Astrocyte (in vitro differentiated cells and primary cell): ENCODE measurements around the gene NECTIN1. TPM values are rescaled to one million over a fixed set of nuclear protein-coding genes. Genes with fewer than 3 reads are reported as not detected.

Source experiments
- DNase-seq: peaks from one replicate; pipeline ENCODE4 v3.0.0-alpha.2; 2010; ENCODE audit warnings: low read depth
- FAIRE-seq: peaks from 2 replicates; lab custom pipeline; 2011; peaks lifted over from hg19 to GRCh38; lab: Jason Lieb, UNC
- H2AFZ ChIP-seq: 2 replicates; pipeline ENCODE4 v1.6.0; 2012; ENCODE audit warnings: low read depth, low read length, inconsistent platforms
- H3K27ac ChIP-seq: 2 replicates; pipeline ENCODE4 v1.5.1; 2011; ENCODE audit warnings: low read depth, low read length, inconsistent platforms
- H3K27me3 ChIP-seq: 2 replicates; pipeline ENCODE4 v1.6.0; 2011; ENCODE audit warnings: low read length, inconsistent platforms; ENCODE audit not compliant: insufficient read depth
- H3K36me3 ChIP-seq: 2 replicates; pipeline ENCODE4 v1.5.1; 2011; ENCODE audit warnings: low read length, inconsistent platforms; ENCODE audit not compliant: insufficient read depth
- H3K4me1 ChIP-seq: 2 replicates; pipeline ENCODE4 v1.5.1; 2011; ENCODE audit warnings: low read length, inconsistent platforms; ENCODE audit not compliant: insufficient read depth
- H3K4me2 ChIP-seq: 2 replicates; pipeline ENCODE4 v1.6.0; 2012; ENCODE audit warnings: low read length, inconsistent platforms
- H3K4me3 ChIP-seq: 2 replicates; pipeline ENCODE4 v1.5.1; 2011; ENCODE audit warnings: low read depth, mild to moderate bottlenecking, low read length, inconsistent platforms; ENCODE audit not compliant: insufficient read depth
- H3K79me2 ChIP-seq: 2 replicates; pipeline ENCODE4 v1.6.0; 2012; ENCODE audit warnings: mild to moderate bottlenecking, low read length, inconsistent platforms; ENCODE audit not compliant: insufficient read depth
- H3K9ac ChIP-seq: 2 replicates; pipeline ENCODE4 v1.6.0; 2012; ENCODE audit warnings: mild to moderate bottlenecking, low read length, inconsistent platforms
- H3K9me3 ChIP-seq: 2 replicates; pipeline ENCODE4 v1.5.1; 2012; ENCODE audit warnings: low read depth, mild to moderate bottlenecking, low read length, inconsistent platforms; ENCODE audit not compliant: insufficient read depth
- H4K20me1 ChIP-seq: 2 replicates; pipeline ENCODE4 v1.6.0; 2012; ENCODE audit warnings: low read length, inconsistent platforms; ENCODE audit not compliant: insufficient read depth
- H3K27ac Mint-ChIP-seq: one replicate; pipeline ENCODE4 v1.8.0; 2021; ENCODE audit warnings: mild to moderate bottlenecking, mixed read lengths; ENCODE audit not compliant: unreplicated experiment
- H3K27me3 Mint-ChIP-seq: one replicate; pipeline ENCODE4 v1.8.0; 2021; ENCODE audit warnings: low read depth, mixed read lengths; ENCODE audit not compliant: unreplicated experiment
- H3K36me3 Mint-ChIP-seq: one replicate; pipeline ENCODE4 v1.8.0; 2021; ENCODE audit warnings: low read depth, mixed read lengths; ENCODE audit not compliant: unreplicated experiment
- H3K4me1 Mint-ChIP-seq: one replicate; pipeline ENCODE4 v1.8.0; 2021; ENCODE audit warnings: low read depth, mixed read lengths; ENCODE audit not compliant: unreplicated experiment
- H3K4me3 Mint-ChIP-seq: one replicate; pipeline ENCODE4 v1.8.0; 2021; ENCODE audit warnings: mild to moderate bottlenecking, moderate library complexity, mixed read lengths; ENCODE audit not compliant: unreplicated experiment
- H3K9me3 Mint-ChIP-seq: one replicate; pipeline ENCODE4 v1.8.0; 2021; ENCODE audit warnings: mild to moderate bottlenecking, mixed read lengths; ENCODE audit not compliant: unreplicated experiment
- EZH2 ChIP-seq: IDR thresholded peaks from 2 replicates; pipeline ENCODE4 v1.6.1; 2012; ENCODE audit warnings: mild to moderate bottlenecking, low read length, inconsistent platforms; ENCODE audit not compliant: insufficient read depth
- total RNA-seq: library from RNA; stranded (reverse); gene quantifications from 2 replicates; pipeline ENCODE4 v1.2.1, GENCODE V29; 2021
- TF ChIP-seq, protein P1 (sequence below): IDR thresholded peaks from 2 replicates; pipeline ENCODE4 v1.5.1; 2011; ENCODE audit warnings: low read depth, mild to moderate bottlenecking, inconsistent platforms, low read length, moderate library complexity; ENCODE audit not compliant: insufficient read depth

Gene NECTIN1
- total RNA-seq, 1 donor from 2014 or later, result 17.7 TPM

DNA sequence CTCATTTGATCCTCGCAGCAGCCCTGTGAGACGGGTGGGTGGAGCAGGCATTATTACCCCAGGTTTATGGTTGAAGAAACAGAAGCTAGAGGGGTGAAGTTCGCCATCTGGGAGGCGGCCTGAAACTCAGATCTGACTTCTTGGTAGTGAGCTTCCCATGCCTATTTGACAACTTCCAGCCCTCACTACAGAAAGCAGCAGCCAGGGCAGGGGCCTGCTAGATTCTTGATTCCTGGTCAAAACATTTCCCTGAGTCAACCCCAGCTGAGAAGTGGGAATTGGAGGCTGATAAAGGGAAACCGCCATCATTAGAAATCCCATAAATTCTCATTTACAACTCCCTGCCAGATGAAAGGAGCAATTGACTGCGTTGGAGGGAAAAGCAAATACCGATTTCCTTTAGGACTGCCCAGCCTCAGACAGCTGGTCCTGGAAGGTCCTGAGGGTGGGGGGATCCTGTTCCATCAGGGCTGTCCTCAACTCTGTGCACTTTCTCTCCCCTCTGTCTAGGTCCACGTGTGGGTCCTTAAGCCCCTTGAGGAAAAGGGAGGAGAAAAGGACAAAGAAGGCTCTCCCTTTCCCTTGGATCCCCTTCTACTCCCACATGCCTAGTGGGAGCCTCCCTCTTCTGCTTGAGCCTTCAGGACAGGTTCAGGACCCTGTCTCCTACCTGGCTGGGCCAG is 10.2 kb upstream of the NECTIN1 start:
- H3K9ac ChIP-seq, result no peak overlapping the region
- no peaks in the 10 kb centered on the region for H4K20me1 ChIP-seq
- Mint-ChIP-seq H3K36me3 (no peaks in the 10 kb centered on the region), H3K27ac (no peak overlapping the region), H3K4me3 (no peak overlapping the region), H3K4me1 (peaks cover 3% of the 10 kb centered on the region), H3K9me3 (no peaks in the 10 kb centered on the region), H3K27me3 (peaks cover 83% of the 10 kb centered on the region)
- H3K27ac ChIP-seq, result no peak overlapping the region
- no peak overlapping the region for H3K4me2 ChIP-seq
- TF ChIP-seq, protein P1, sequence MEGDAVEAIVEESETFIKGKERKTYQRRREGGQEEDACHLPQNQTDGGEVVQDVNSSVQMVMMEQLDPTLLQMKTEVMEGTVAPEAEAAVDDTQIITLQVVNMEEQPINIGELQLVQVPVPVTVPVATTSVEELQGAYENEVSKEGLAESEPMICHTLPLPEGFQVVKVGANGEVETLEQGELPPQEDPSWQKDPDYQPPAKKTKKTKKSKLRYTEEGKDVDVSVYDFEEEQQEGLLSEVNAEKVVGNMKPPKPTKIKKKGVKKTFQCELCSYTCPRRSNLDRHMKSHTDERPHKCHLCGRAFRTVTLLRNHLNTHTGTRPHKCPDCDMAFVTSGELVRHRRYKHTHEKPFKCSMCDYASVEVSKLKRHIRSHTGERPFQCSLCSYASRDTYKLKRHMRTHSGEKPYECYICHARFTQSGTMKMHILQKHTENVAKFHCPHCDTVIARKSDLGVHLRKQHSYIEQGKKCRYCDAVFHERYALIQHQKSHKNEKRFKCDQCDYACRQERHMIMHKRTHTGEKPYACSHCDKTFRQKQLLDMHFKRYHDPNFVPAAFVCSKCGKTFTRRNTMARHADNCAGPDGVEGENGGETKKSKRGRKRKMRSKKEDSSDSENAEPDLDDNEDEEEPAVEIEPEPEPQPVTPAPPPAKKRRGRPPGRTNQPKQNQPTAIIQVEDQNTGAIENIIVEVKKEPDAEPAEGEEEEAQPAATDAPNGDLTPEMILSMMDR, result no peak
- TF ChIP-seq EZH2, result no peak
- H3K4me1 ChIP-seq, result peaks cover 15% of the 10 kb centered on the region
- no peak overlapping the region for H2AFZ ChIP-seq
- no peak overlapping the region for H3K4me3 ChIP-seq
- peaks cover 28% of the 10 kb centered on the region for H3K27me3 ChIP-seq
- no peaks in the 10 kb centered on the region for H3K79me2 ChIP-seq
- no peak for DNase-seq
- peaks cover 3% of the 10 kb centered on the region for H3K9me3 ChIP-seq
- no peak for FAIRE-seq
- no peaks in the 10 kb centered on the region for H3K36me3 ChIP-seq

DNA sequence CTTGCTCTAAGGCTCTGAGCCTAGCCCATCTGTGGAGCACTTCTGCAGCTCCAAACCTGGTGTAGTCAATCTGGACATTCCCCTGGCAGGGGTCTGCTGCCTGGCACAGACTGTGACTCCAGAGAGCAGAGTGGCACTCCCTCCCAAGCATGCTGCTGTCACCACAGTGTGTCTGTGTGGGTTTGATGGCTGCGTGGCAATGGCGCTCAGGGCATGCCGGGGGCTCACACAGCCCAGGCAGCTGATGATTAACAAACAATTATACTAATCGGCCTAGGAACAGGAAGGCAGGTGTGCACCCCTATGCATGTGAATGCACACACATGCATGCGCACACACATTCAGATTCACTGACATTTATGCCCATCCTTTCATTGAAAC is 9.0 kb upstream of the NECTIN1 start:
- Histone ChIP-seq H3K9me3 (no peaks in the 10 kb centered on the region), H2AFZ (no peak overlapping the region), H3K4me1 (peaks cover 15% of the 10 kb centered on the region), H3K79me2 (no peaks in the 10 kb centered on the region), H3K27me3 (peaks cover 25% of the 10 kb centered on the region), H4K20me1 (no peaks in the 10 kb centered on the region), H3K27ac (no peak overlapping the region), H3K4me2 (no peak overlapping the region), H3K36me3 (no peaks in the 10 kb centered on the region), H3K4me3 (no peak overlapping the region), H3K9ac (no peak overlapping the region)
- FAIRE-seq (no peak), DNase-seq (no peak)
- H3K4me1 Mint-ChIP-seq, result peaks cover 3% of the 10 kb centered on the region
- no peak overlapping the region for H3K4me3 Mint-ChIP-seq
- peaks cover 86% of the 10 kb centered on the region for H3K27me3 Mint-ChIP-seq
- TF ChIP-seq, protein P1, result no peak
- TF ChIP-seq EZH2, result no peak
- peaks cover 2% of the 10 kb centered on the region for H3K9me3 Mint-ChIP-seq
- H3K36me3 Mint-ChIP-seq, result peaks cover 2% of the 10 kb centered on the region
- no peak overlapping the region for H3K27ac Mint-ChIP-seq

DNA sequence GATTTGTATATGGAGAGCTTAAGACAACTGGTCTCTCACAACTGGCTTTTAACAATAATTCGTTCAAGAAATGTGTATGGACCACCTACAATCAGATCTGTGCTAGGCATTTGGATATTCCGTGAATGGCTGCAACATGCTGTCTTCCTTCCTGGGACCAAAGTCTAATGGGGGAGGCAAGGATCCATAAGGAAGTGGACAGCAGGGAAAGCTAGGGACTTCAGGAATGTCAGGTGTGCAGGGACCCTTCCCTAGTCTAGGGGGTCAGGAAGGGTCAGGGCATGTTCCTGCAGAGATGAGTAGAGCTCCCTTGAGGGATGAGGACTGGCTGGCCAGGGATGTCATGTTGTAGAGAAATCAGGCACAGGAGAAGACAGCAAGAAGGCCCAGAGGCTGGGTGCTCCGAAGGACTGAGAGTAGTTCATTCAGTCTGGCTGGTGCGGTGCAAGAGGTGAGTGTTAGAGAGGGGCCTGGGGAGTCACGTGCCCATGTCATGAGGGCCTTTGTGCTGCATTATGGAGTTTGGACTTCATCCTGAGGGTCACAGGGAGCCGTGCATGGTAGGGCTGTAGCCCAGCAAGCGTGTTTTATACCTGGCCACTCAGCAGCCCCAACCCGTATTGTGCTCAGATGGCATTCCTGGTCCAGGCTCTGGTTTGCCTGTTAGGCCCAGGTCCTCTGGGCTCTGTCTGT is 8.5 kb upstream of the NECTIN1 start:
- H3K36me3 Mint-ChIP-seq, result peaks cover 2% of the 10 kb centered on the region
- H3K9me3 Mint-ChIP-seq, result peaks cover 2% of the 10 kb centered on the region
- no peak overlapping the region for H3K27ac Mint-ChIP-seq
- no peaks in the 10 kb centered on the region for H4K20me1 ChIP-seq
- no peak overlapping the region for H3K4me3 ChIP-seq
- peaks cover 13% of the 10 kb centered on the region for H3K4me1 ChIP-seq
- H3K4me3 Mint-ChIP-seq, result no peak overlapping the region
- H3K9me3 ChIP-seq, result no peaks in the 10 kb centered on the region
- H3K27me3 ChIP-seq, result peaks cover 25% of the 10 kb centered on the region
- DNase-seq, result no peak
- no peak overlapping the region for H3K27ac ChIP-seq
- H3K9ac ChIP-seq, result no peak overlapping the region
- H3K4me2 ChIP-seq, result no peak overlapping the region
- H2AFZ ChIP-seq, result no peak overlapping the region
- TF ChIP-seq EZH2, result no peak
- TF ChIP-seq, protein P1, result no peak
- peaks cover 2% of the 10 kb centered on the region for H3K4me1 Mint-ChIP-seq
- no peak for FAIRE-seq
- peaks cover 86% of the 10 kb centered on the region for H3K27me3 Mint-ChIP-seq
- no peaks in the 10 kb centered on the region for H3K36me3 ChIP-seq
- H3K79me2 ChIP-seq, result no peaks in the 10 kb centered on the region
